ENCODE results near the gene MICAL1. TPM values are rescaled to one million over a fixed set of nuclear protein-coding genes. Genes with fewer than 3 reads are reported as not detected.

The MICAL1 gene
- total and polyA plus RNA-seq, 10 of the 15 experiments (the other 5 are each of a cell fraction or from before 2014, with no cell fraction given) = 0.32 to 71.6 (median 45.3) TPM

- TF ChIP-seq CREB1 (IDR thresholded peaks at IDR 0.05; ENCODE audit: low read depth) (peak; percentile 63), TCF7 (IDR thresholded peaks at IDR 0.05; ENCODE audit: borderline replicate concordance) (no peak), IRF4 (IDR thresholded peaks at IDR 0.05; ENCODE audit: low read depth, low read length) (peak; percentile 48; the same call in 1 of the 2 replicates), NR2C1 (IDR thresholded peaks at IDR 0.05) (no peak), DPF2 (IDR thresholded peaks at IDR 0.05) (peak; percentile 44; the same call in 1 of the 2 replicates), MYC (IDR thresholded peaks at IDR 0.05; ENCODE audit: insufficient read depth, insufficient read length, insufficient replicate concordance, low read length, severe bottlenecking) (peak; percentile 48), STAT3 (IDR thresholded peaks at IDR 0.05; ENCODE audit: low read depth, low read length) (no peak), MEF2B (IDR thresholded peaks at IDR 0.05; ENCODE audit: partially characterized antibody, poor library complexity, severe bottlenecking) (peak; percentile 65), IRF5 (IDR thresholded peaks at IDR 0.05; ENCODE audit: borderline replicate concordance) (no peak), SIN3A (IDR thresholded peaks at IDR 0.05; ENCODE audit: low read depth, low read length) (no peak), ZZZ3 (IDR thresholded peaks at IDR 0.05; ENCODE audit: control insufficient read depth, insufficient read length, low read depth) (no peak), SKIL (IDR thresholded peaks at IDR 0.05; ENCODE audit: low read depth, poor library complexity, severe bottlenecking) (no peak), RELB (IDR thresholded peaks at IDR 0.05; ENCODE audit: low read depth) (no peak)
Observed at GRCh38 chr6:109454496-109455436, 806 bp downstream of the MICAL1 start (continued).

All from GM12878 (cell line).